Fibroblast of villous mesenchyme (primary cell): ENCODE data around the gene SULF2. TPM values are rescaled to one million over a fixed set of nuclear protein-coding genes. Genes with fewer than 3 reads are reported as not detected.

ENCODE experiments used
- DNase-seq: peaks from one replicate; pipeline ENCODE4 v3.0.0-alpha.2; 2010; ENCODE audit warnings: low read depth
- H3K4me3 ChIP-seq: 2 replicates; pipeline ENCODE4 v1.5.1; 2011; ENCODE audit warnings: low read depth, mild to moderate bottlenecking, low read length
- CTCF ChIP-seq: IDR thresholded peaks from 2 replicates; pipeline ENCODE4 v1.5.1; 2012; ENCODE audit warnings: low read depth, mild to moderate bottlenecking, low read length; ENCODE audit not compliant: insufficient read depth
- total RNA-seq: library from RNA; depleted of rRNA; stranded (reverse); fragments of >200 nt; gene quantifications from 2 replicates; pipeline ENCODE4 v1.2.3, GENCODE V29; 2012

Gene SULF2
- total RNA-seq, 1 donor, result 3.5 TPM

- H3K4me3 ChIP-seq, result no peak overlapping the region
- no peak for TF ChIP-seq CTCF
- DNase-seq, result no peak
Observed at GRCh38 chr20:47734870-47735269, 50.4 kb downstream of the SULF2 start.

DNA sequence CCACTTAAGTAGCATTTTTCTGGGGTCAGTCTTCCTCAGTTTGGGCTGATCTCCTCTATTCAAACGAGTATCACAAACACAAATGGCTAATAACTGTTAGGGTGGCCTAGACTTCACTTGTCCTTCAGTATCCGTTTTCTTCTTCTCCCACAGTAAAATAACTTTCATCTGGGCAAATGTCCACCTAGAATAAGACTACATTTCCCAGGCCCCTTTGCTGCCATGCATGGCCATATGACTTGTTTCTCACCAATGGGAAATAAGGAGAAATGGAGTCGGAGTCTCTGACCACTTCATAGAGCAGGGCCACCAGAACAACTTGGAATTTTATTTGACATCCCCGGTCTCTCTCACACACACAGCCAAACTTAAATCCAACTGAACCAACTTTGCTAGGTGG, 51.4 kb downstream of the SULF2 start:
- no peak for DNase-seq
- TF ChIP-seq CTCF, result no peak
- H3K4me3 ChIP-seq, result no peak overlapping the region

DNA sequence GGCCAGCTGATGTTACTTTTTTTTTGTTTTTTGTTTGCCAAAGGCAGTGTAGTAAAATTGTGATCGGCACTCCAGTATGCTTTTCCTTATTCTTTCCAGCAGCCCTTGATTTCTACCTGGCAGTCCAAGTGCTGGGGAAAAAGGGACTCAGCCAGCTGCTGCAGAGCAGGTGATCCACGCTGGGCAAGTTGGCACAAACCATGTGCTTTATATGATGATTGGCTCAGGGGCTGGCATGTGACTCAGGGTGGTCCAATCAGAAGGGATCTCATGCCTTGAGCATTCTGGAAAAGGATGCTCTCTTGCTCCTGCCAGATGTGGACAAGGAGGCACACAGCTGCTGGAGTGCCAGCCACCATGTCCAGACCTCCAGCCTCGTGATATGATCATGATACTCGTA, 54.5 kb downstream of the SULF2 start:
- TF ChIP-seq CTCF, result no peak
- no peak overlapping the region for H3K4me3 ChIP-seq
- no peak for DNase-seq

DNA sequence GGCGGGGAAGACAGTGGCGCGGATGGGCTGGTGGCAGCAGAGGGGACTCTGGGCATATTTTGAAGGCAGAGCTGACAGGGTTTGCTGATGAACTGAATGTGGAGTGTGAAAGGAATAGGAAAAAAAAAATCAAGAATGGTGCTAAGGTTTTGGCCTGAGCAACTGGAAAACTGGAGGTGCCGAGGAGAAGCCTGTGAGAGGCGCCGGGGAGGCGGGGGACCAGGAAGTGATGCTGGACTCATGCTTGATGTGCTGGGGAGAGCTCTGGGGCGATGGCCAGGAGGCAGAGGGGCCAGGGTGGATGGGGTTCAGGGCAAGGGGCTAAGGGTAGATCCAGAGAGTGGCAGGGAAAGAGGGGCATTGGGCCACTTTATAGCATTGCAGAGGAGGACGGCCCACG, 55.8 kb downstream of the SULF2 start:
- TF ChIP-seq CTCF, result no peak
- DNase-seq, result no peak
- no peak overlapping the region for H3K4me3 ChIP-seq

GRCh38 chr20:47727909-47728361, 57.3 kb downstream of the SULF2 start:
- TF ChIP-seq CTCF, result no peak
- H3K4me3 ChIP-seq, result no peak overlapping the region
- DNase-seq, result no peak

DNA sequence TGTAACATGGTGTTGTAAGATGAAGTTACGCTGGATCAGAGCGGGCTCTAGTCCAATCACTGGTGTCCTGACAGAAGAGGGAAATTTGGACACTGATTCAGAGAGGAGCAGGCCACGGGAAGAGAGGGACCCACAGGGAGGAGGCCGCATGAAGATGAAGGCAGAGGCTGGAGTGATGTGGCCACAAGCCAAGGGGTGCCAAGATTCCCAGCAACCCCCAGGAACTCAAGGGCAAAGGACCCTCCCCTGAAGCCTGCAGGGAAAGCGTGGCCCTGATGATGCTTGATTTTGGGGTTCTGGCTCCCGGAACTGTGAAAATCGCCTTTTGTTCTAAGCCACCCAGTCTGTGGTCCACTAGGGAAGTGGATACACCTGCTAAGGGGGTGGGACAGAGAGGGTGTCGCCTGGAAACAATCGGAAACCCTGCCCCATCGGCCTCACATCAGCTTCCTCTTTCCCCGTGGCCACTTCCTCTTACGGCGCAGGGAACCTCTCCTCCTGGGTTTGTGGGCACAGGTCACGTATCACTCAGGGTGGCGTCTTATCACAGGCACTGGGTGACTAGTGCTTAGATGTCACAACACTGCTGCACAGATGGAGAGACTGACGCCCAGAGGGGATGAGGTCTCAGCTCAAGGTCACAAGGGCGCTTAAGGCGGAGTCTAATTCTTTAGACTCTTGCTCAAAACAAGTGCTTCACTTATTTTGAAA, 58.0 kb downstream of the SULF2 start:
- TF ChIP-seq CTCF, result no peak
- DNase-seq, result no peak
- H3K4me3 ChIP-seq, result no peak overlapping the region

DNA sequence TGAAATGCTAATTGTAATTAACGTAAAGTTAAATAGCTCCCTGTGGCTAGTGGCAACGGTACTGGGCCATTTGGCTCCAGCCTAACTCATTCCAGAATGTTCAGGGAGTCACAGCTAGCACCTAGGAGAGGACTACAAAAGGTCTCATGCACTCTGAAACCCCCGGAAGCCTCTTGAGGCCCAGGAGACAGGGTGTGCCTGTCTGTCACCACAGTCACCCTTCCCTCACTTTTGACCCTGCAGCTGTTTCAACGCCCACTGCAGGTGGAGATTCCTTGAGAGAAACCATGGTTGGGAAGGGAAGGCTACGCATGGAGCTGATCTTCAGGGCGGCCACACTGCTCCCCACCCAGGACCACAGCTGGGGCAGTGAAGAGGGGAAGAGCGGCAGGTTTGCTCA, 58.6 kb downstream of the SULF2 start:
- DNase-seq, result no peak
- H3K4me3 ChIP-seq, result no peak overlapping the region
- TF ChIP-seq CTCF, result no peak
